Natural killer cell (primary cell): ENCODE results near the gene ABHD12B. TPM values are rescaled to one million over a fixed set of nuclear protein-coding genes. Genes with fewer than 3 reads are reported as not detected.

Experiments
- ATAC-seq, 3 donors: fragments of 150-1000 bp in 2 of 3; fragments of 200-7000 bp in 1 of 3; cut with Tn5 transposase; 1 replicate in 1 of 3; 2 replicates in 2 of 3; pipeline ENCODE4 v1.10.0; 2021; ENCODE audit warnings: mild to moderate bottlenecking in 2 of 3, moderate library complexity in 2 of 3
- DNase-seq, 2 donors: peaks; one replicate each; pipeline versions ENCODE4 v3.0.0 to v3.0.0-alpha.2; 2013 to 2021; ENCODE audit warnings: mixed read lengths in 1 of 2
- H3K27ac ChIP-seq: one replicate; pipeline ENCODE4 v1.5.1; 2013; ENCODE audit warnings: mild to moderate bottlenecking, low read length
- H3K27me3 ChIP-seq: one replicate; pipeline ENCODE4 v1.6.1; 2013; ENCODE audit warnings: low read length; ENCODE audit not compliant: control insufficient read depth, insufficient read depth
- H3K36me3 ChIP-seq: one replicate; pipeline ENCODE4 v1.6.1; 2013; ENCODE audit warnings: low read length; ENCODE audit not compliant: control insufficient read depth, insufficient read depth
- H3K4me1 ChIP-seq: one replicate; pipeline ENCODE4 v1.6.1; 2013; ENCODE audit warnings: low read length; ENCODE audit not compliant: control insufficient read depth, insufficient read depth
- H3K4me3 ChIP-seq: one replicate; pipeline ENCODE4 v1.5.1; 2013; ENCODE audit warnings: low read length
- H3K9me3 ChIP-seq: one replicate; pipeline ENCODE4 v1.6.1; 2013; ENCODE audit warnings: low read length; ENCODE audit not compliant: control insufficient read depth, insufficient read depth
- H3K27ac Mint-ChIP-seq, 2 donors: one replicate each; pipeline ENCODE4 v1.8.0; 2022; ENCODE audit warnings: mild to moderate bottlenecking in 2 of 2, mixed read lengths in 2 of 2, moderate library complexity in 1 of 2
- H3K27me3 Mint-ChIP-seq, 2 donors: one replicate each; pipeline ENCODE4 v1.8.0; 2022; ENCODE audit warnings: low read depth in 2 of 2, mixed read lengths in 2 of 2
- H3K36me3 Mint-ChIP-seq: one replicate; pipeline ENCODE4 v1.8.0; 2022; ENCODE audit warnings: mixed read lengths
- H3K4me1 Mint-ChIP-seq, 2 donors: one replicate each; pipeline ENCODE4 v1.8.0; 2022; ENCODE audit warnings: mixed read lengths in 2 of 2
- H3K4me3 Mint-ChIP-seq: one replicate; pipeline ENCODE4 v1.8.0; 2022; ENCODE audit warnings: mild to moderate bottlenecking, moderate library complexity, mixed read lengths
- H3K9me3 Mint-ChIP-seq, 2 donors: one replicate each; pipeline ENCODE4 v1.8.0; 2022; ENCODE audit warnings: mixed read lengths in 2 of 2
- CTCF ChIP-seq: fragments of 200-600 bp; IDR thresholded peaks from one replicate; pipeline ENCODE4 v1.8.0; 2022; ENCODE audit warnings: antibody characterized with exemption
- WGBS: methylation state at CpG from one replicate; pipeline ENCODE4 v1.1.7; 2013; ENCODE audit warnings: missing lambda C conversion rate; ENCODE audit not compliant: insufficient coverage; 5-methylcytosine and 5-hydroxymethylcytosine counted together
- intact Hi-C: fragments of 100-400 bp; cut with micrococcal nuclease; formaldehyde crosslinking; loops from one replicate; pipeline ENCODE4 v1.14.2; 2022
- total RNA-seq, 4 donors: library from RNA; stranded (reverse); fragments of 120-200 nt in 1 of 4; gene quantifications; one replicate each; pipeline versions ENCODE4 v1.2.3 to v1.2.4, GENCODE V29; 2013 to 2022

The ABHD12B gene
- total RNA-seq, 3 donors from 2014 or later (not counting 1 experiment from before 2014, with no cell fraction given) = not detected

DNA sequence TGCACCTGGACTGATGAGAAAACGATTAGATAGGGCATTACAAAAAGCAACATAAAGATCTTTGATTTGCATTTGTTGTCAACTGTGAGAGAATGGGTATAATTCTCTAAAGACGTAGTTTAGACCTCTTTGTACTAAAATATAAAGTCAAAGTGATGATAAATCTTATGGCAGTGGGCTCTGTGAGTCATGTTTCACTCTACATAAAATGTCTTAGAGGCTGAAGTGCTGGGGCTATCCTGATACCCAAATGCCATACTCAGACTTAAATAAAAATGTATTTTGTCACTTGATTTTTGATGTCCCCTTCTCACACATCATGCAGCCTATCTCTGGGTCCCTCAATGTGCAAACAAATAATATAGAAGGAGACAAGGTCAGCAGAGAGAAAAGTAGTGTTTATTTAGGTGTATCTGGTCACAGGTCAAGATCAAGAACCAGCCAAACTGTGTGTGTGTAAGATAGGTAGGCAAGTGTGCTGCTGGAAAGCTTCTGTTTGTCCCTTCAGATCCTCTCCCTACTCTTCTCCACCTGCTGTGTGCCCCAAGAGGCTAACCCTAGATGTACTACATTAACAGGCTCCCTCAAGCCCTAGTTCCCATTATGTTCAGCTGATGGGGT is 33.9 kb upstream of the ABHD12B start:
- intact Hi-C loops = no loop called here
- no CpG with 5 or more reads among the region's 2 CpGs for WGBS

DNA sequence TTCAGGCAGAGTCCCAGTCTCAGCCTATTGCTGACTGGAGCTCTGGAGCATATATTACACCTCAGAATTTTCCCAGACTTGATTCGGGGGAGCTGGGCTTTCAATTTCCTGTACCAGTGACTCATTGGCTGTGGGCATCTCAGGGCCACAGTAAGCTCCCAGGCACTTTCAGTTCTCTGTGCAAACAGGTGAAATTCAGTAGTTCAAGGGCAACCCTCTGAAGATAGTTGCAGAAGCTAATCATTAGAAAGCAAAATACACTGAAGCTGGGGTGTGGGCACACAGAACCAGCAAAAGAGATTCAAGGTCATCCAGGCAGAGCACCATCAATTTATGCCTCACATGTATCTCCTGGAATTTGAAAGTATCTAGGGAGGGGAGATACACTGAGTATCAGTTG is 32.8 kb upstream of the ABHD12B start:
- ATAC-seq = no peak
- TF ChIP-seq CTCF = no peak
- Histone ChIP-seq H3K9me3 (no peaks in the 10 kb centered on the region), H3K27me3 (no peaks in the 10 kb centered on the region), H3K4me1 (peaks cover 5% of the 10 kb centered on the region), H3K4me3 (no peak overlapping the region), H3K27ac (no peak overlapping the region), H3K36me3 (no peaks in the 10 kb centered on the region)
- Mint-ChIP-seq H3K27me3 (peaks cover 5 to 6% of the 10 kb centered on the region in 2 donors), H3K9me3 (no peaks in the 10 kb centered on the region), H3K4me1 (peaks cover 6 to 8% of the 10 kb centered on the region in 2 donors), H3K27ac (no peak overlapping the region), H3K36me3 (no peaks in the 10 kb centered on the region), H3K4me3 (no peak overlapping the region)
- DNase-seq = no peak
- intact Hi-C loops = no loop called here
- 13% methylated on average over 1 of the region's 1 CpG for WGBS

More for the DNA sequence above, 33.9 kb upstream of the ABHD12B start:
- H3K27ac ChIP-seq = no peak overlapping the region
- H3K27ac Mint-ChIP-seq = no peak overlapping the region
- peaks cover 5% of the 10 kb centered on the region for H3K4me1 ChIP-seq
- H3K27me3 Mint-ChIP-seq = peaks cover 5 to 6% of the 10 kb centered on the region in 2 donors
- ATAC-seq = no peak
- H3K4me1 Mint-ChIP-seq = peaks cover 6 to 8% of the 10 kb centered on the region in 2 donors
- H3K4me3 ChIP-seq = no peak overlapping the region
- H3K36me3 Mint-ChIP-seq = no peaks in the 10 kb centered on the region
- no peaks in the 10 kb centered on the region for H3K9me3 ChIP-seq
- TF ChIP-seq CTCF = no peak
- no peaks in the 10 kb centered on the region for H3K36me3 ChIP-seq
- no peaks in the 10 kb centered on the region for H3K9me3 Mint-ChIP-seq
- H3K27me3 ChIP-seq = no peaks in the 10 kb centered on the region
- no peak overlapping the region for H3K4me3 Mint-ChIP-seq
- no peak for DNase-seq

DNA sequence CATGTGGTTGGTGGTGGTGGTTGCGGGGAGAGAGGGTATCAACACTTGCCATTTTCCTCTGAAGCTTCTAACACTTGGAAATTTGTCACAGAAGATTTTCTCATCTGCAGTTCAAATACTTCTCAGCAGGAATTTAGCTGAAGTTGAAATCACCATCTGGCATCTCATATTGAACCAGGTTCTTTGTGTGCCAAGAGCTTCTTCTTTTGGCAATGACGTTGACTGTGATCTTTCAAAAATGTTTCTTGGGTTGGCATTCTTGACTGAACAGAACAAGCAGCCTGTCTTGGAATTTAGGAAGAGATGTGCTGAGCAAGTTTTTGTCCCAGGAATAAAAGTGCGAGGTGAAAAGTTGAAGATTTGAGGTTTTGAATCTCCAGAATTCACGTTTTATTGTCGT is 32.2 kb upstream of the ABHD12B start:
- H3K9me3 Mint-ChIP-seq = no peaks in the 10 kb centered on the region
- DNase-seq (no peak), ATAC-seq (no peak)
- H3K27ac ChIP-seq = no peak overlapping the region
- peaks cover 6 to 8% of the 10 kb centered on the region in 2 donors for H3K4me1 Mint-ChIP-seq
- H3K27me3 ChIP-seq = no peaks in the 10 kb centered on the region
- no peaks in the 10 kb centered on the region for H3K36me3 ChIP-seq
- H3K4me3 ChIP-seq = no peak overlapping the region
- H3K36me3 Mint-ChIP-seq = no peaks in the 10 kb centered on the region
- H3K4me1 ChIP-seq = peaks cover 5% of the 10 kb centered on the region
- intact Hi-C loops = no loop called here
- H3K27ac Mint-ChIP-seq = no peak overlapping the region
- TF ChIP-seq CTCF = no peak
- peaks cover 5 to 6% of the 10 kb centered on the region in 2 donors for H3K27me3 Mint-ChIP-seq
- H3K9me3 ChIP-seq = no peaks in the 10 kb centered on the region
- WGBS = 98% methylated on average over 5 of the region's 5 CpGs
- no peak overlapping the region for H3K4me3 Mint-ChIP-seq

DNA sequence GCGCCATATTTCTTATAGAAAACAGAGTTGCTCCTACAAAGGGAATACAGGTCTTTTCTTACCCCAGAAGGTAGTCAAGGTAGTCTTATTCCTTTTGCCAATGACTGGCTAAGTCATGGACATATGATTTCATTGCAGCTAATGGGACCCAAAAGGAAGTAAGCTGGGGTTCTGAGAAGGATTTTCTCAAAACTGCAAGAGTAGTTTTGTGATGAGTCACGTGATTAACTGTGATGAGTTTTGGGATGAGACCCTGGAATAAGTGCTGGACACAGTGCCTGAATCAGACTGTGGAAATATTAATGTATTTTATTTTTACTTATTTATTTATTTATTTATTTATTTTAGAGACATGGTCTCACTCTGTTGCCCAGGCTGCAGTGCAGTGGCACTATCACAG is 27.5 kb upstream of the ABHD12B start:
- intact Hi-C loops = no loop called here
- 100% methylated on average over 2 of the region's 2 CpGs for WGBS
- H3K36me3 Mint-ChIP-seq = no peaks in the 10 kb centered on the region

More for the DNA sequence above, 27.5 kb upstream of the ABHD12B start:
- DNase-seq = no peak
- H3K4me1 Mint-ChIP-seq = no peaks in the 10 kb centered on the region
- H3K9me3 Mint-ChIP-seq = no peaks in the 10 kb centered on the region
- no peak for ATAC-seq
- Histone ChIP-seq H3K36me3 (no peaks in the 10 kb centered on the region), H3K4me3 (no peak overlapping the region), H3K9me3 (no peaks in the 10 kb centered on the region), H3K4me1 (no peaks in the 10 kb centered on the region), H3K27ac (no peak overlapping the region), H3K27me3 (no peaks in the 10 kb centered on the region)
- H3K27me3 Mint-ChIP-seq = peaks cover 0 to 10% of the 10 kb centered on the region in 2 donors
- TF ChIP-seq CTCF = no peak
- no peak overlapping the region for H3K4me3 Mint-ChIP-seq
- H3K27ac Mint-ChIP-seq = no peak overlapping the region
